HG03460 (cell line): ENCODE data around the gene STRN3.
"Not testable (repeated sequence)": the region's sequence is repeated elsewhere in the genome, so short reads cannot be mapped to it uniquely, and the experiment has no call there.

Experiments
- ATAC-seq: cut with Tn5 transposase; IDR thresholded peaks from one replicate; pipeline ENCODE4 v1.9.1; 2021; ENCODE audit not compliant: unreplicated experiment

STRN3 gene, protein sequence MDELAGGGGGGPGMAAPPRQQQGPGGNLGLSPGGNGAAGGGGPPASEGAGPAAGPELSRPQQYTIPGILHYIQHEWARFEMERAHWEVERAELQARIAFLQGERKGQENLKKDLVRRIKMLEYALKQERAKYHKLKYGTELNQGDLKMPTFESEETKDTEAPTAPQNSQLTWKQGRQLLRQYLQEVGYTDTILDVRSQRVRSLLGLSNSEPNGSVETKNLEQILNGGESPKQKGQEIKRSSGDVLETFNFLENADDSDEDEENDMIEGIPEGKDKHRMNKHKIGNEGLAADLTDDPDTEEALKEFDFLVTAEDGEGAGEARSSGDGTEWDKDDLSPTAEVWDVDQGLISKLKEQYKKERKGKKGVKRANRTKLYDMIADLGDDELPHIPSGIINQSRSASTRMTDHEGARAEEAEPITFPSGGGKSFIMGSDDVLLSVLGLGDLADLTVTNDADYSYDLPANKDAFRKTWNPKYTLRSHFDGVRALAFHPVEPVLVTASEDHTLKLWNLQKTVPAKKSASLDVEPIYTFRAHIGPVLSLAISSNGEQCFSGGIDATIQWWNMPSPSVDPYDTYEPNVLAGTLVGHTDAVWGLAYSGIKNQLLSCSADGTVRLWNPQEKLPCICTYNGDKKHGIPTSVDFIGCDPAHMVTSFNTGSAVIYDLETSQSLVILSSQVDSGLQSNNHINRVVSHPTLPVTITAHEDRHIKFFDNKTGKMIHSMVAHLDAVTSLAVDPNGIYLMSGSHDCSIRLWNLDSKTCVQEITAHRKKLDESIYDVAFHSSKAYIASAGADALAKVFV

DNA sequence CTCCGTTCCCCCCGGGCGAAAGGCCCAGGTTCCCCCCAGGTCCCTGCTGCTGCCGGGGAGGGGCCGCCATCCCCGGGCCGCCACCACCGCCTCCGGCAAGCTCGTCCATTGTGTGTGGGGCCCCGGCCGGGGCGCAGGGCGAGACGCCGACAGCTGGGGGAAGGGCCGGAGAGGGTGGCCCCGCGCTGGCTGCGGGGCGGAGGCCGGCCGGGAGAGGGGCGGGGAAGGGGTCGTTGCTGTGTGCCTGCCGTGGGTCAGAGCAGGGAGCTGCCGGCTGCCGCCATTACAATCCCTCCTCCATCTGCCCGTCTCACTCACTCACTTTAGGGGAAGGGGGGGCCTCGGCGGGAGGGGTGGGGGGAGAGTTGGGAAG is at the start of gene STRN3:
STRN3 (minus strand) TSS at position 303 of the 373 bp plus-strand sequence; CDS start at position 109, 194 bp downstream.
- no peak for ATAC-seq

DNA sequence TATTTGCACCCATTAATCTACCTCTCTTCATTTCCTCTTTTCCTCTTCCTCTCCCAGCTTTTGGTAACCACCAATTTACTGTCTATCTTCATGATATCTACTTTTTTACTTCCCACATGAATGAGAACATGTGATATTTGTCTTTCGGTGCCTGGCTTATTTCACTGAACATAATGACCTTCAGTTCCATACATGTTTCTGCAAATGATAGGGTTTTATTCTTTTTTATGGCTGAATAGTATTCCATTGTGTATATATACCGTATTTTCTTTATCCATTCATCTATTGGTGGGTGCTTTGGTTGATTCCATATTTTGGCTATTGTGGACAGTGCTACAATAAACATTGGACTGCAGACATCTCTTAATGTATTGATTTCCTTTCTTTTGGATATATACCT is 49.0 kb upstream of the STRN3 start:
- no peak for ATAC-seq

DNA sequence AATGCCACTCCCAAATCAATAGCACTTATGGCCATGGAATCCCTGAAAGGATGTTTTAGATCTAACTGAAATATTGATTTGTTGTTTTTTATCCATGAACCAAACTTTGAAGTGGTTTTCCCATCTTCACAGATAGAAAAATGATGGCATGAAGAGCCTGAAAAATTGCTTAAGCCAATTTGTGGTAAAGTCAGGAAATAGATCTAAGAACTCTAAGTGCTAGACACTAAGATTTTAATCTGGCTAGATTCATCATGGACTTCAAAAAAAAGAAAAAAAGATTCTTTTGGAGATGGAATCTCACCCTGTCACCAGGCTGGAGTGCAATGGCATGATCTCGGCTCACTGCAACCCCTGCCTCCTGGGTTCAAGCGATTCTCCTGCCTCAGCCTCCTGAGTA is 45.0 kb upstream of the STRN3 start:
- ATAC-seq = no peak

DNA sequence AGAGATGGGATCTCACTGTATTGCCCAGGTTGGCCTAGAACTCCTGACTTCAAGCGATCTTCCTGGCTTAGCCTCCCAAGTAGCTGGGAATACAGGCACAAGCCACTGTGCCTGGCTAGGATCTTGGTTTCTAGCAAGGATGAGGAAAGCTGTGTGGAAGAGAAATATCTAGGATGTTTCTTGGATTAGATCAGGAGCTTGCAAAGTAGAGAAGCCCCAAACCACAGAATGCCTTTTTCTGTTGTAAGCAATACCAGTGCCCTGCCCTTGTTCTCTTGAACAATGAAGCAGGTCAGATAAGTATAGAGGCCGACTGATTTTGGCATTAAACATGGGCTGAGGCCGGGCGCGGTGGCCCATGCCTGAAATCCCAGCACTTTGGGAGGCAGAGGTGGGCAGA is 44.3 kb upstream of the STRN3 start:
- no peak for ATAC-seq

DNA sequence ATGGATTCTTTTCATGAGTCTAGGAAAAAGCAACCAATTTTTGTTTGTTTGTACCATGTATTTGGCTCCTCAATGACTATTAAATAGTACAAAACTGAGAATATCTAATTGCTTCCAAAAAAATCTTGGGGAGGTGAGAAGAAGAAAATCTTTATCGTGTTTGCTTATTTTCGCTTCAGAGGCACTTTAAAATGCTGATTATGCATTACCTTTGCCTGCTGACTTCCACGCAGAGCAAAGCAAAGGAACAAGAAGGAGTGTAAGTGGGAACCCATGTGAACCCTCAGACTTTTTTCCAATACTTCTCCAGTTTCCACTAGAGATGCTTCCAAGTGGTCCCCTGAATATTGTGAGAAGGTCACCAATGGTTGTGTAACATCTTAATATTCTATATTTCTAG is 43.2 kb upstream of the STRN3 start:
- no peak for ATAC-seq

DNA sequence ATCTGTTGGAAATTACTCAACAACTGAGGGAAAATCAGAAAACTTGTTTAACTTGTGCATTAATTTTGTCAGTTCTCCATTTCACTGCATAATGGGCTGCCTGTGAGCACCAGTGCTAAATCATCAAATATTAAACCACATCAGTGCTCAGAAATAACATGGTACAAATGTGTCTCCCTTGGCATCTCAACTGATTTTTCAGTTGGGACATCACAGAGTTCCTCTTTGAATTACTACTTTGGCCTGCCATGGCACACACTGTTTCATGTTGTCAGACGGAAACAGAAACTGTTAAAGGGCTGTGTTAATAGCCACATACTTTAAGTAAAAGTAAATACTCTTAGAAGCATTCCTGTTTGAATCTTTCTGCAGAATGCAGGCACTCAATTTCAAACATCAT is 42.1 kb upstream of the STRN3 start:
- ATAC-seq = no peak

DNA sequence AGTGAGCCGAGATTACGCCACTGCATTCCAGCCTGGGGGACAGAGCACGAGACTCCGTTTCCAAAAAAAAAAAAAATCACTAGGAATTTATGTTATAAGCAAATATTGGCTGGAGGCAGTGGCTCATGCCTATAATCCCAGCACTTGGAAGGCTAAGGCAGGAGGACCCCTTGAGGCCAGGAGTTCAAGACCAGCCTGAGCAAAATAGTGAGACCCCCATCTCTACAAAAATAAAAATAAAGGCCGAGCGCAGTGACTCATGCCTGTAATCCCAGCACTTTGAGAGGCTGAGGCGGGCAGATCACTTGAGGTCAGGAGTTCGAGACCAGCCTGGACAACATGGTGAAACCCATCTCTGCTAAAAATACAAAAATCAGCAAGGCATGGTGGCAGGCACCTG is 36.7 kb upstream of the STRN3 start:
- not testable (repeated sequence) for ATAC-seq

DNA sequence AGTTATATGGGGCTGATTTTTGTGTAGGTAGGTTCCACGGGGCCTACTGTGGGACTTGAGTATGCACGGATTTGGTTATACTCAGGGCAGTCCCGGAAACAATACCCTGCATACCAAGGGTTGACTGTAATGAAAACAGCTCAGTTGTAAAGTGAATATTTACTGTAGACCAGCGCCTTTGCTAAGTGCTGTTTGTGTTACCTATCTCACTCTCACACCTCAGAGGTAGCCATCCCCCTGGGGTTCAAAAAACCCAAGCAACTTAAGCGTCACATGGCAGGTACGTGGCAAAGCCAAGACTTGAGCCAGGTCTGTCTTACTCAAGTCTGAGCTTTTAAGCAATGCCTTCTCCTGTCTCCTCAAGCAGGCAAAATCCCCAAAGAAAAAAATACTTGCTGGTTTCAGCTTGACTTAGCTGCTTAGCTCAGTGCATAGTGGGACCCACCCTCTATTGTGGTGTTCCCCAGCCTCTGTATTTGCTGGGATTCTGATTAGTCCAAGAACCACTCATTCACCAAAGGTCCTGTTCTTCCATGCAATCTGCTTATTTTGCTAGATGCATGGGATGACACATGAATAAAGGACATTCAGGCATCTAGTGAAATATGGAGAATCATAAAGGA is 34.2 kb upstream of the STRN3 start:
- no peak for ATAC-seq

DNA sequence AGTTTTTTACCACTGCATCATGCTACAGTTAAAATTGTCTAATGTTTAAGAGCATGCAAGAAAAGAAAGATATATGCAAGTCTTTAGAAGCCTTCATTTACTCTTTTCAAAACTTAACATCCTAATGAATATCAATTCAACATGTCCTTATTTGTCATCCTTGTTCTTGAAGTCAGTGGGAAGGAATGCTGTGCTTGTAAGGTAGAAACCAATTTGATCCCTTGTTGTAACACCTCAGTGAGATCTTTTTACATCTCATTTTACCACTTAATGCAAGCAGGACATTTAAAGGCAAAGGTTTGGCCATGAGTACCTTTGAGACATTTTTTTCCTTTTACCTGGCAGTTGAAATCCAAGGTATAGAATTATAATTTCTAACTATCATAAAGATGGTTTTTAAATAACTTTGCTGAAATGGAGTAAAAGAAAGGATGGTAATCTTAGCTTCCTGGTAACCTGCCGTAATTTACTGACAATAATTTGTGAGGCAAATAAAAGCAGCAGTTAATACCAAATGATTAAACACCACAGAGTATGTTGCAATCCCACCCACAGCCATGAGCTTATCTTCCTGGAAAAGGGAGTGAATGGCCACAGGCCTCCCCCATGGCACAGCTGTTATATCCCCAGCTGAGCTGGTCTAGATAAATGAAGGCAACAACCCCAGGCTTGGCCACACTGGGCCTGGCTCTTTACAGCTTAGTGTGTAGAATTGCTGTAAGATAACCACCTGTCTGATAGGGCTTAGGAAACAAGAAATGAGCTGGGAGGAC is 33.2 kb upstream of the STRN3 start:
- no peak for ATAC-seq

DNA sequence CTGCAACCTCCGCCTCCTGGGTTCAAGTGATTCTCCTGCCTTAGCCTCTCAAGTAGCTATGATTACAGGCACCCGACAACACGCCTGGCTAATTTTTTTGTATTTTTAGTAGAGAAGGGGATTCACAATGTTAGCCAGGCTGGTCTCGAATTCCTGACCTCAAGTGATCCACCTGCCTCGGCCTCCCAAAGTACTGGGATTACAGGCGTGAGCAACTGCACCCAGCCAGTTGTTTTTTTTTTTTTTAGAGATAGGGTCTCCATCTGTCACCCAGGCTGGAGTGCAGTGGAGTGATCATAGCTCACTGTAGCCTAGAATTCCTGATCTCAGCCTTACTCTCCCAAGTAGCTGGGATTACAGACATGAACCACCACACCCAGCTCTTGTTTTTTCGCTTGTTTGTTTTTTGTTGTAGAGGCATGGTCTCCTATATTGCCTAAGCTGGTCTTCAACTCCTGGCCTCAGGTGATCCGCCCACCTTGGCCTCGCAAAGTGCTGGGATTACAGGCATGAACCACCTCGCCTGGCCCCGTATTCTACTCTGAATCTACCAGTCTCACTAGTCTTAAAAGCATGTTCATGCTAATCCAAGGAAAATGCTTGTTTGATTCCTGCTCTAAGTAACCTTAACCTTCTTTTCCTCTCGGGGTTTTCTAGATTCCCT is 31.7 kb upstream of the STRN3 start:
- no peak for ATAC-seq

DNA sequence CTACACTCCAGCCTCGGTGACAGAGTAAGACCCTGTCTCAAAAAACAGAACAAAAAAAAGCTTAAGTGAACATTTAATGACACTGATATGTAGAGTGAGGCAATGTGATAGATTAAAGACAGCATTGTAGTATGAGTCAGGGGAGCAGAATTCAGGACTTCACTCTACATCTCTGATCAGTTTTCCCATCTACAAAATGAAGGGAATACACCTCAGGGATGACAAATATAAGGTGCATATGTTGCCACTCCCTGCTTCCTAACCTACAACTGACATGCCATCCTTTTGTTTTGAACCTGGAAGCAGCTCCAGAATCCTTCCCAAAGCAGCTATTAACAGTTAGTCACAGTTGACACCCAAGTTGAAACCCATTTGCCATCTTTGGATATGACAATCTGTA is 30.9 kb upstream of the STRN3 start:
- ATAC-seq = no peak

DNA sequence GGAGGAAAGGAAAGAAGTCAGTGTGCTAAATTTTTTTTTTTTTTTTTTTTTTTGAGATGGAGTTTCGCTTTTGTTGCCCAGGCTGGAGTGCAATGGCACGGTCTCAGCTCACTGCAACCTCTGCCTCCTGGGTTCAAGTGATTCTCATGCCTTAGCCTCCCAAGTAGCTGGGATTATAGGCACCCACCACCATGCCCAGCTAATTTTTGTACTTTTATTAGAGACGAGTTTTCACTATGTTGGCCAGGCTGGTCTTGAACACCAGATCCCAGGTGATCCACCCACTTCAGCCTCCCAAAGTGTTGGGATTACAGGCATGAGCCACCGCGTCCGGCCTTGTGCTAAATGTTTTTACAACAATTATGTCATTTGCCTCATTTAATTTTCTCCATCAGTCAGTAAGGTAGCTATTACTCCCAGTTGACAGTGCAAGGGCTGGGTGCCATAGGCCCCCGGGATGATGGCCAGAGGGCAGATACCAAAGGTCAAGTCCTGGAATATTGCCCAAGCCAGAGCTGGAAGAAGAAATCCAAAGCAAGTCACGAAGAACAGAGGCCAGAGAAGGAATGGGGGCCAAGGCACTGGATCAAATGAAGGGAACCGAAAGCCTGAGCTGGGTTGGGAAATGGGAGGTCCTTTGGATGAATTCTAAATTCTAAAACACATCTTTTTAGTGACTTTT is 26.9 kb upstream of the STRN3 start:
- ATAC-seq = not testable (repeated sequence)

DNA sequence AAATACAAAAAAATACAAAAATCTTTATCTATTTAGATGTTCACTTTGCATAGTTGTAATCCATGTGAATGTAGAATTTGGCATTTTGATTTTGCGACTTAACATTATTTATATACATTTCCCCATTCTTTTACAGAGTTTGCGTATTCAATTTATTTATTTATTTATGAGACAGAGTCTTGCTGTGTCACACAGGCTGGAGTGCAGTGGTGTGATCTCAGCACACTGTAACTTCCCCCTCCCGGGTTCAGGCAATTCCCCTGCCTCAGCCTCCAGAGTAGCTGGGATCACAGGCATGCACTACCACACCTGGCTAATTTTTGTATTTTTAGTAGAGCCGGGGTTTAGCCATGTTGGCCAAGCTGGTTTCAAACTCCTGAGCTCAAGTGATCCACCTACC is 25.3 kb upstream of the STRN3 start:
- no peak for ATAC-seq

DNA sequence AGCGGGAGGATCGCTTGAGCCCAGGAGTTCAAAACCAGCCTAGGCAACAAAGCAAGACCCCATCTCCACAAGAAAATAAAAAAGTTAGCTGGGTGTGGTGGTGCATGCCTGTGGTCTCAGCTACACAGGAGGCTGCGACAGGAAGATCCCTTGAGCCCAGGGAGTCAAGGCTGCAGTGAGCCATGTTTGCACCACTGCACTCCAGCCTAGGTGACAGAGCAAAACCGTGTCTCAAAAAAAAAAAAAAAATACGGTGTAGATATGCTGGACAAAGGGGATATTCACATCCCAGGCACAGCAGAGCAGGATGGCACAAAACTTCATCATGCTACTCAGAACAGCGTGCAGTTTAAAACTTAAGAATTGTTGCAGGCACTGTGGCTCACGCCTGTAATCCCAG is 24.8 kb upstream of the STRN3 start:
- no peak for ATAC-seq

DNA sequence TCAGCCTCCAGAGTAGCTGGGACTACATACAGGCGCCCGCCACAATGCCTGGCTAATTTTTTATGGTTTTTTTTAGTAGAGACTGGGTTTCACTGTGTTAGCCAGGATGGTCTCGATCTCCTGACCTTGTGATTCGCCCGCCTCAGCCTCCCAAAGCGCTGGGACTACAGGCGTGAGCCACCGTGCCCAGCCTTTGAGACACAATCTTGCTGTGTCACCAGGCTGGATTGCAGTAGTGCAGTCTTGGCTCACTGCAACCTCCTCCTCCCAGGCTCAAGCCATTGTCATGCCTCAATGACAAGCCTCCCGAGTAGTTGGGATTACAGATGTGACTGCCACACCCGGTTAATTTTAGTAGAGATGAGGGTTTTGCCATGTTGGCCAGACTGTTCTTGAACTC is 21.3 kb upstream of the STRN3 start:
- no peak for ATAC-seq

DNA sequence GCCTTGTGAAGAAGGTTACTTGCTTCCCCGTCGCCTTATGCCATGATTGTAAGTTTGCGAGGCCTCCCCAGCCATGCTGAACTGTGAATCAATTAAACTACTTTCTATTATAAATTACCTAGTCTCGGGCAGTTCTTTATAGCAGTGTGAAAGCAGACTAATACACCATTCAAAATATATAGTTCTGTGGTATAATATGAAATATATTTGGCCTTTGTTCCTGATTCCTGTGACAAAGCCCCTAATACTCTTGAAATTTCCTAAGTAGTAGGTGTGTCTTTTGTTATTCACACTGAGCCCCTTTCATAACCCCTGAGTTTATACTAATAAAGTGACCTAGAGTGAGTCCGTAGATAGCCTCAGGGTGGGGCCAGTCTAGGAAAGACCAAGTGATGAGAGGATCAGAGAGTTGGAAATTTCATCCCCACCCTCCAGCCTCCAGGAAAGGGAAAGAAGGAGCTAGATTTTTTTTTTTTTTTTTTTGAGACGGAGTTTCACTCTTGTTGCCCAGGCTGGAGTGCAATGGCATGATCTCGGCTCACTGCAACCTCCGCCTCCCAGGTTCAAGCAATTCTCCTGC is 19.4 kb upstream of the STRN3 start:
- no peak for ATAC-seq

DNA sequence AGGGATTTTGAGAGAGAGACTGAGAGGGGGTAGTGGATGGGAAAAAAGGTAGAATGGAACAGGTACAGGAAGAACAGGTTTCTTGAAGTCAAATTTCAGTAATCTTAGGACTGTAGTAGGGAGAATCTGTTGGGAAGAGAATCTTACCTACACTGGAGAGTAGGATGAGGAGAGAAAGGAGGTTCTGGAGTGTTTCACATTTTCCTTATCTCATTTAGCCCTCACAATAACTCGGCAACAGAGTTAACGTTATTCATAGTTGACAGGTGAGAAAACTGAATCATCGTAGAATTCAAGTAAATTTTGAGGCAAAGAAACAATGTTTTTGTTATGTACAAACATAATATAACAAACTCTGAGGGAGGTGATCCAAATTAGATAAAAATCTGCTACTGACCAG is 17.2 kb upstream of the STRN3 start:
- no peak for ATAC-seq

DNA sequence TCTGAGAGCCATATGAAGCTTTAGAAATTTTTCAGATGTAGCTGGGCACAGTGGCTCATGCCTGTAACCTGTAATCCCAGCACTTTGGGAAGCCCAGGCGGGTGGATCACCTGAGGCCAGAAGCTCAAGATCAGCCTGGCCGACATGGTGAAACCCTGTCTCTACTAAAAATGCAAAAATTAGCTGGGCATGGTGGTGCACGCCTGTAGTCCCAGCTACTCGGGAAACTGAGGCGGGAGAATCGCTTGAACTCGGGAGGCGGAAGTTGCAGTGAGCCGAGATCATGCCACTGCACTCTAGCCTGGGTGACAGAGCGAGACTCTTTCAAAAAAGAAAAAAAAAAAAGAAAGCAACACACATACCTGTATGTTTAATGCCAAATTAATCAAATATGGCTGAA is 16.7 kb upstream of the STRN3 start:
- not testable (repeated sequence) for ATAC-seq

DNA sequence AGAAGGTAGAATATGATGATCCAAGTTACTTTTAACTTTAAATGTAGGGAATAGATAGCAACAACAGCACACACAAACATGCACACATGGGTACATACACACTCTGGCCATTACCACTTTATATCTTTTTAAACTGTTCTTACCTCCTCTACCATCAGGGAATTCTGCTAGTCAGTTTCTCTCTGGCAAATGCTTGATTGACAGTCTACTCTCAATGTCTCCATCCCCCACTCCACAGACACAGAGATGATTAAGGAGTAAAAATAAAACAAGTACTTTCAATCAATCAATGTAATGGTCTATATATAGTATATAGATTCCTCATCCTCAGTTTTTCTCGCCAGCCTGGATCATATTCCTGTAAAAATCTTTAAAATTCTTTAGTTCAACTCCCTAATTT is 16.1 kb upstream of the STRN3 start:
- no peak for ATAC-seq
